Tongue (tissue), 2 donors: ENCODE data around the gene WTIP. TPM values are rescaled to one million over a fixed set of nuclear protein-coding genes. Genes with fewer than 3 reads are reported as not detected.
"Not testable (repeated sequence)": the region's sequence is repeated elsewhere in the genome, so short reads cannot be mapped to it uniquely, and the experiment has no call there.

Source experiments
- DNase-seq: peaks from one replicate; pipeline ENCODE4 v3.0.0-alpha.2; 2015
- total RNA-seq: library from RNA; depleted of rRNA; stranded (reverse); fragments of >200 nt; gene quantifications from one replicate; pipeline ENCODE4 v1.2.3, GENCODE V29; 2014

Gene WTIP
- total RNA-seq, 1 donor from 2014 or later, result 13.6 TPM

DNA sequence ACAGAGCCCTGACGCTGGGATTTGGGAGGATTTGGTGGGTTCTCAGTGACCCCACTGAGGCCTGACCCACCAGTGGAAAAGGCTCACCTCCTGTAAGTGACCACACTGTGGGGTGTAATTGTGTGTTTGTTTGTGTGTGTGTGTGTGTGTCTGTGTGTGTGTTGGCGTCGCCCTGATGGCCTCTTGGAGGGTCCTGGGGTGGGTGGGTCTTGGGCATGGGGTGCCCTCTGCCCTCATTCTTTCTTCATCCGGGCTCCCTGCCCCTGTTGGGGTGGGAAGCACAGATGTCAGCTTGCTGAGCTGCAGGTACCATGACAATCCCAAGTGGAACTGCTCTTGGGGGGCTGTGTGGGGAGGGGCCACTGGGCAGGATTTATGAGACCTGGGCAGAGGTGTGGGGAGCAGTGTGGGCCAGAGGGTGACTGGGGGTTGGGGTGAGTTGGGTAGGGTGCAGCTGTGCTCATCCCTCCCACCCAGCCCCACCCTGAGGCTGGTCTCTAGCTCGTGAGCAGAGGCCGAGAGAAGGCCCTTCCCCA lies 22.8 kb downstream of the WTIP start:
- DNase-seq, result no peak

GRCh38 chr19:34504809-34505291 lies 23.3 kb downstream of the WTIP start:
- no peak for DNase-seq

DNA sequence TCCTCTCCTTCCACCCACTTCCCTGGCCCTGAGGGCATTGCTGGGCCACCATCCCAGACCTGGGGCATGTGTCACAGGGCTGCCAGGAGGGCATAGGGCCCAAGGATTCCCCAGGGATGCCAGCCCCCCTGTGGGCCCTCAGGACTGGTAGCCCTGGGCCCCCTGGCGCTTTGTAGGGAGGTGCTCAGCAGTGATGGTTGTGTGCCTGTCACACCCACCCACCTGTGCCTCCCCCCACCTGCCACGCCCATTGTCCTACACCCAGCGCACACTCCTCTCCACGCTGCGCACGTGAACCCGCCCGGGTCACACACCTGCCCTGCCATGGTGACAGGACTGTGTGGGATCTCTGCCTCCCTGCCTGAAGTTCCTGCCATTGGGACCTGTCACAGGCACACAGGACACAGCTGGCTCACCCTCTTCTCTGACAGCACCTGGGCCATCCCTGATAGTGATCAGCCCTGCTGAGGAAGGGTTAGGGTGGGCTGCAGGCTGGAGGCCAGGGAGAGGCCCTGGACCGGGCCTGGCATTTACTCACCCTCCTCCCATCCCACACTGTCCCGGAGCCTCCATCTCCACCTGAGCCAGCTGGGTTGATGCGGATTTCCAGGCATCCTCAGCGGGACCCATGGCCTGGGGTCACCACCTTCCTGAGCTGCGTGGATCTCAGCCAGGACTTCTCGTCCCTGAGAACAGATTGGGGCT lies 23.9 kb downstream of the WTIP start:
- no peak for DNase-seq

DNA sequence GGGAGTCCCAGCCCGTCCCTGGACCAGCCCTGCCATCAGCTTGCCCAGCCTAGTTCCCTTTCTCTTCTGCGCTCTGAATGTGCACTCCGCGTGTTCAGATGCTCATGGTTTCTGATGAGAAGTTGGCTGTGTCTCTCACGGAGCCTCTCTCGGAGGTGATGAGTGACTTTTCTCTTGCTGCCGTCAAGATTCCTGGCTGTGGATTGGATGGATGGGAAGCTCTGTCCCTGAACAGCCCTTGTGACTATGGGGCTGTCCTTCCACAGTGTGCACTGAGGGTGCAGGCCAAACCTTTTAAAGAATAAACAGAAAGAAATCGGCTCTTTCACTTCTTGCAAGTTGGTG lies 24.4 kb downstream of the WTIP start:
- DNase-seq, result no peak

- DNase-seq, result no peak
Observed at GRCh38 chr19:34507414-34508067, 26.0 kb downstream of the WTIP start.

- DNase-seq, result no peak
Observed at GRCh38 chr19:34508540-34508939, 27.0 kb downstream of the WTIP start.

GRCh38 chr19:34510904-34511303 lies 29.3 kb downstream of the WTIP start:
- DNase-seq, result not testable (repeated sequence)

DNA sequence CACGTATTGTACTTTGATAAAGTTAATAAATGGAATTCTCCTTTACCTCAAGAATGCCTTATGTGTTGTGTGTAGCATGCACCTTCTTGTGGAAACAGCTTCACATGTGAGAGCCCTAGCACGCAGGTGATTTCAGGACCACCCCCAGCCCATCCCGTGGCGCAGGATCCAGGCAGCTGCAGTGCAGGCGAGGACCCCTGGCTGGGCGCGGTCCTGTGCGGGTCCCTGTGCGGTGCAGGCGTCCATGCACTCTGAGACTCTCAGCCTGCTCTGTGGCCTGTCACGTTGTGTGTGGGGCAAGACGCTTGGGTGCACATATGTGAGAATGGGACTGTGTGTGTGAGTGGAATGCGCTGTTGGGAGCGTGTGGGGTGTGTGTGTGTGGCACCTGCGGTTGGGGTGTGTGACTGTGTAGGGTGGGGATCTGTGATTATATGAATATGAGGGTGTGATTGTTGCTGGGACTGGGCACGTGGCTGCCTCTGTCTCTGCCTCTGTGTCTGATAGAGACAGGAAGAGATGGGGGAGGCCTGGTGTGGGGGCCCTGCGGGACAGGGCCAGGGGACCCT lies 30.8 kb downstream of the WTIP start:
- no peak for DNase-seq

GRCh38 chr19:34513767-34514166 lies 32.2 kb downstream of the WTIP start:
- DNase-seq, result no peak

GRCh38 chr19:34519602-34520001 lies 38.0 kb downstream of the WTIP start:
- DNase-seq, result no peak

GRCh38 chr19:34523408-34523807 lies 41.9 kb downstream of the WTIP start:
- DNase-seq, result no peak

DNA sequence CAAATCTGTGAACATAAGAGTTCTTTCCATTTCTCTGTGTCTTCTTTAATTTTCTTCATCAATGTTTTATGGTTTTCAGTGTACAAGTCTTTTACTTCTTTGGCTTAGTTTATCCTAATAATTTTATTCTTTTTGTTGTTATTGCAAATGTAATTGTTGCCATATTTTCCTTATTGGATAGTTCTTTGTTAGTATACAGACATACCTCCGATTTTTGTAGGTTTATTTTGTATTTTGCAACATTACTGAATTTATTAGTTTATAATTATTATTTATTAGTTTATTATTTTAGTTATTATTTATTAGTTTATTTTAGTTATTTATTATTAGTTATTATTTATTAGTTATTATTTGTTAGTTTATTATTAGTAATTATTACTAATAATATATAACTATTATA lies 43.4 kb downstream of the WTIP start:
- no peak for DNase-seq

DNA sequence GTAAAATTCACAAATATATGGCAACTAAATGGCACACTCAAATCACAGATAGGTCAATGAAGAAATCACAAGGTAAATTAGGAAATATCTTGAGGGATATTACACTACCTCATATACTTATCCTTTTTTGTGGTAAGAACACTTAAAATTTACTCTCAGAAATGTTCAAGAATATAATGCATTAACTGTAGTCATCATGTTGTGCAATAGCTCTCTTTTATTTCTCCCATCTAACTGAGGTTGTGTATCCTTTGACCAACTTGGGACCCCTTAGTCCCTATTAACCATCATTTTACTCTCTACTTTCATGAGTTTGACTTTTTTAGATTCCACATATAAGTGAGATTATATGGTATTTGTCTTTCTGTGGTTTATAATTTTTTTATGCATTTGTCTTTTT lies 52.6 kb downstream of the WTIP start:
- no peak for DNase-seq

GRCh38 chr19:34539396-34539795 lies 57.8 kb downstream of the WTIP start:
- DNase-seq, result no peak

DNA sequence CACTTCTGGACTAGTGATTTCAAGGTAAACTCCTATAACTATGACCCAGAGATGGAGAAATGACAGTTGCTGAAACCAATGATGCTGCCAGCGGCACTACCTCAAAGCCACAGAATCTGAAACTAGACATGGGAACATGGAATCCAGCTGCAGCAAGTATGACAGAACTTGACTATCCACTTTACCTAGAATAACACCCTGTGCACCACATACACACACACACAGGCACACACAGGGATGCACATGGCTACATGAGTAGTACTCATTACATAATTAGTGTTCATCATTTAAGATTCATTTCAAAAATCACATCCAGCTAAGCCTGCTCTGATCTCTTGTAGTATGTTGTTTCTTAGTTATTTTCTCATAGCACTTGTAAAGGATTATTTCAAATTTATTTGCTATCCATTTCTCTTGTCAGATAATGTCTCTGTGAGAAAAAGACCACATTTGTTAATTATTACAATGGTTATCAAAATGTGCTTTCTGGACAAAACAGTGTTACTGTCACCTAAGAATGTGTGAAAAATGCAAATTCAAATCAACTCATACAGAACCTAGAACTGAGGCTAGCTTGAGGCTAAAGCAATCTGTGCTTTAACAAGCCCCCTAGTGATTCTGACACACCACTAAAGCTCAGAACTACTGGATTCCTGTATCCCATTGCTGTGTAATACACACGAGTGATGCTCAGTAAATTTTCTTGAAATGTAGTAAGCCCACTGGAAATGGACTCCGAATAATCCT lies 59.4 kb downstream of the WTIP start:
- no peak for DNase-seq

DNA sequence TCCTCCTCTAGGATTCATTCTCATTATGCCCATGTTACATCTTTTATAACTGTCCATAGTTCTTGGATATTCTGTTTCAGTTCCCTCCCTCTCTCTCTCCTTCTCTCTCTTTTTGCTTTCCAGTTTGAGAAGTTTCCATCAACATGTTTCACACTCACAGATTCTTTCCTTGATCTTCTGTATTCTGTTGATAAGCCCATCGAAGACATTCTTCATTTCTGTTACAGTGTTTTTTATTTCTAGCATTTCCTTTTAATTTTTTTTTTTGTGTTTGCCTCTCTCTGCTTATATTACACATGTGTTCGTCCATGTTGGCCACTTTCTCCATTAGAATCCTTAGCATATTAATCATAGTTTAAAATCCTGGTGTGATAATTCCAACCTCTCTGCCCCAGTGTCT lies 68.3 kb downstream of the WTIP start:
- no peak for DNase-seq

- peak; percentile 1 for DNase-seq
Observed at GRCh38 chr19:34555447-34555846, 73.9 kb downstream of the WTIP start.

- peak; percentile 21 for DNase-seq
Observed at GRCh38 chr19:34556488-34556887, 74.9 kb downstream of the WTIP start.

DNA sequence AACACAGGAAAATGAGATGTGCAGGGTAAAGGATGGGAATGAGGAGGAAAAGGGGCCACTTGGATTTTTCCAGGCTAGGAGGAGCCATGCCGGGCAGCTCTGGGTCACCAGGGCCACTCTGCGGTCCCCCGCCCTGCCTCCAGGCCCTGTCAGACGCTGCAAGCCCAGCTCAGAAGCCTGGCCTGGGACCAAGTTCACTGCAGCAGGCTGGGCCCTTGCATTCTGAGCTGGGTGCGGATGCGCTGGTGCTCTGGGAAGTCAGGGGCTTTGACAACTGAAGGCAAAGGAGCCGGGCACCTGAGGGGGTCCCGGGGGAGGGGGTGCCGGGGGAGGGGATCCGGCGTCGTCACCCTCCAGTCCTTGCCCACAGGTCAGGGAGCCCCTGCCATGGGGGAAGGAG lies 77.5 kb downstream of the WTIP start:
- no peak for DNase-seq

GRCh38 chr19:34560229-34560628 lies 78.7 kb downstream of the WTIP start:
- DNase-seq, result no peak
